ENCODE measurements around the gene ARHGAP1.

GRCh38 chr11:46726206-46726862 lies 25.9 kb upstream of the ARHGAP1 start:
- no peak for TF ChIP-seq EP300 (IDR thresholded peaks at IDR 0.05; ENCODE audit: borderline replicate concordance)
- no peak for TF ChIP-seq REST (IDR thresholded peaks at IDR 0.05; ENCODE audit: low read depth)
- no peak for TF ChIP-seq FOXM1 (IDR thresholded peaks at IDR 0.05; ENCODE audit: borderline replicate concordance, low read depth)
- TF ChIP-seq EGR1 (IDR thresholded peaks at IDR 0.05): no peak
- no peak for TF ChIP-seq RAD21 (IDR thresholded peaks at IDR 0.05; ENCODE audit: low read depth)
- no peak for TF ChIP-seq CEBPB (IDR thresholded peaks at IDR 0.05)
